IPS-15b (cell line): ENCODE measurements around the gene ASXL3.

Experiments used
- H3K27me3 ChIP-seq: one replicate; pipeline ENCODE4 v1.6.1; 2013; ENCODE audit warnings: low read length; ENCODE audit not compliant: control insufficient read depth, insufficient read depth
- H3K36me3 ChIP-seq: one replicate; pipeline ENCODE4 v1.6.1; 2013; ENCODE audit warnings: low read length; ENCODE audit not compliant: control insufficient read depth, insufficient read depth
- H3K4me1 ChIP-seq: one replicate; pipeline ENCODE4 v1.6.1; 2013; ENCODE audit warnings: mild to moderate bottlenecking, low read length; ENCODE audit not compliant: control insufficient read depth, insufficient read depth
- H3K4me3 ChIP-seq: one replicate; pipeline ENCODE4 v1.5.1; 2013; ENCODE audit warnings: low read depth, low read length
- H3K9ac ChIP-seq: one replicate; pipeline ENCODE4 v1.6.1; 2013; ENCODE audit warnings: low read depth, mild to moderate bottlenecking, low read length
- H3K9me3 ChIP-seq: one replicate; pipeline ENCODE4 v1.6.1; 2013; ENCODE audit warnings: mild to moderate bottlenecking, low read length; ENCODE audit not compliant: control insufficient read depth, insufficient read depth

Gene ASXL3

GRCh38 chr18:33702625-33703024 lies 124.6 kb downstream of the ASXL3 start:
- H3K36me3 ChIP-seq: no peaks in the 10 kb centered on the region

GRCh38 chr18:33706391-33706790 lies 128.4 kb downstream of the ASXL3 start:
- H3K27me3 ChIP-seq: no peaks in the 10 kb centered on the region
- H3K9ac ChIP-seq: no peak overlapping the region
- no peaks in the 10 kb centered on the region for H3K36me3 ChIP-seq
- H3K9me3 ChIP-seq: no peaks in the 10 kb centered on the region
- no peak overlapping the region for H3K4me3 ChIP-seq
- H3K4me1 ChIP-seq: no peaks in the 10 kb centered on the region

More at GRCh38 chr18:33702625-33703024, 124.6 kb downstream of the ASXL3 start:
- Histone ChIP-seq H3K9me3 (no peaks in the 10 kb centered on the region), H3K4me1 (no peaks in the 10 kb centered on the region), H3K4me3 (no peak overlapping the region), H3K27me3 (no peaks in the 10 kb centered on the region), H3K9ac (no peak overlapping the region)

- H3K36me3 ChIP-seq: no peaks in the 10 kb centered on the region
- no peak overlapping the region for H3K9ac ChIP-seq
- no peaks in the 10 kb centered on the region for H3K9me3 ChIP-seq
- H3K4me1 ChIP-seq: no peaks in the 10 kb centered on the region
- no peaks in the 10 kb centered on the region for H3K27me3 ChIP-seq
- no peak overlapping the region for H3K4me3 ChIP-seq
Measured at GRCh38 chr18:33708876-33709275, 130.9 kb downstream of the ASXL3 start.

GRCh38 chr18:33710269-33710668 lies 132.2 kb downstream of the ASXL3 start:
- no peaks in the 10 kb centered on the region for H3K9me3 ChIP-seq
- H3K9ac ChIP-seq: no peak overlapping the region
- H3K27me3 ChIP-seq: no peaks in the 10 kb centered on the region
- no peaks in the 10 kb centered on the region for H3K4me1 ChIP-seq
- no peak overlapping the region for H3K4me3 ChIP-seq
- H3K36me3 ChIP-seq: no peaks in the 10 kb centered on the region

- H3K9me3 ChIP-seq: no peaks in the 10 kb centered on the region
- H3K27me3 ChIP-seq: no peaks in the 10 kb centered on the region
- no peak overlapping the region for H3K4me3 ChIP-seq
- H3K36me3 ChIP-seq: no peaks in the 10 kb centered on the region
- no peaks in the 10 kb centered on the region for H3K4me1 ChIP-seq
- no peak overlapping the region for H3K9ac ChIP-seq
Measured at GRCh38 chr18:33711514-33711913, 133.5 kb downstream of the ASXL3 start.

GRCh38 chr18:33712719-33713118 lies 134.7 kb downstream of the ASXL3 start:
- Histone ChIP-seq H3K36me3 (no peaks in the 10 kb centered on the region), H3K9ac (no peak overlapping the region), H3K9me3 (no peaks in the 10 kb centered on the region), H3K4me3 (no peak overlapping the region), H3K27me3 (no peaks in the 10 kb centered on the region), H3K4me1 (no peaks in the 10 kb centered on the region)

- H3K36me3 ChIP-seq: no peaks in the 10 kb centered on the region
- H3K4me1 ChIP-seq: no peaks in the 10 kb centered on the region
- no peak overlapping the region for H3K4me3 ChIP-seq
- no peak overlapping the region for H3K9ac ChIP-seq
- no peaks in the 10 kb centered on the region for H3K27me3 ChIP-seq
- H3K9me3 ChIP-seq: no peaks in the 10 kb centered on the region
Measured at GRCh38 chr18:33716061-33716683, 138.2 kb downstream of the ASXL3 start.

GRCh38 chr18:33717339-33717738 lies 139.3 kb downstream of the ASXL3 start:
- Histone ChIP-seq H3K27me3 (no peaks in the 10 kb centered on the region), H3K4me1 (no peaks in the 10 kb centered on the region), H3K36me3 (no peaks in the 10 kb centered on the region), H3K9ac (no peak overlapping the region), H3K9me3 (no peaks in the 10 kb centered on the region), H3K4me3 (no peak overlapping the region)

- no peaks in the 10 kb centered on the region for H3K9me3 ChIP-seq
- H3K27me3 ChIP-seq: no peaks in the 10 kb centered on the region
- H3K9ac ChIP-seq: no peak overlapping the region
Measured at GRCh38 chr18:33720133-33720532, 142.1 kb downstream of the ASXL3 start.

GRCh38 chr18:33729556-33729955 lies 151.5 kb downstream of the ASXL3 start:
- Histone ChIP-seq H3K9me3 (no peaks in the 10 kb centered on the region), H3K4me3 (no peak overlapping the region), H3K27me3 (no peaks in the 10 kb centered on the region), H3K36me3 (no peaks in the 10 kb centered on the region), H3K4me1 (peaks cover 3% of the 10 kb centered on the region), H3K9ac (no peak overlapping the region)

More at GRCh38 chr18:33720133-33720532, 142.1 kb downstream of the ASXL3 start:
- Histone ChIP-seq H3K36me3 (no peaks in the 10 kb centered on the region), H3K4me3 (no peak overlapping the region), H3K4me1 (no peaks in the 10 kb centered on the region)

- Histone ChIP-seq H3K27me3 (no peaks in the 10 kb centered on the region), H3K9ac (no peak overlapping the region), H3K4me1 (peaks cover 3% of the 10 kb centered on the region), H3K9me3 (no peaks in the 10 kb centered on the region), H3K36me3 (no peaks in the 10 kb centered on the region), H3K4me3 (no peak overlapping the region)
Measured at GRCh38 chr18:33733376-33733775, 155.4 kb downstream of the ASXL3 start.

GRCh38 chr18:33735428-33735827 lies 157.4 kb downstream of the ASXL3 start:
- H3K4me3 ChIP-seq: no peak overlapping the region
- H3K27me3 ChIP-seq: no peaks in the 10 kb centered on the region
- peaks cover 3% of the 10 kb centered on the region for H3K4me1 ChIP-seq
- no peaks in the 10 kb centered on the region for H3K36me3 ChIP-seq
- no peaks in the 10 kb centered on the region for H3K9me3 ChIP-seq
- H3K9ac ChIP-seq: no peak overlapping the region
